Stimulated activated CD4-positive, alpha-beta T cell treated with anti-CD3 and anti-CD28 coated beads, Interleukin-15, amount 100 ng/mL, for 48 hours (primary cell): ENCODE data around the gene RPL15.
"Not testable (repeated sequence)": the region's sequence is repeated elsewhere in the genome, so short reads cannot be mapped to it uniquely, and the experiment has no call there.

Source experiments
- DNase-seq, 2 donors: peaks; one replicate each; pipeline ENCODE4 v3.0.0-alpha.2; 2020; ENCODE audit warnings: low read depth in 2 of 2

RPL15 gene

GRCh38 chr3:23916886-23917678 is at the start of gene RPL15, which contains the start of gene NKIRAS1:
Gene RPL15, plus strand, starts transcription at chr3:23917132. Its CDS starts 728 bp downstream, at chr3:23917860.
Gene NKIRAS1, minus strand, starts transcription at chr3:23916990. Its CDS starts 6,086 bp downstream, at chr3:23910904.
- peak; percentile 95 to 96 for DNase-seq

GRCh38 chr3:23867400-23867799 is 49.5 kb upstream of the RPL15 start:
- no peak for DNase-seq

- DNase-seq, result no peak
These were observed 49.1 kb upstream of the RPL15 start for GRCh38 chr3:23867838-23868237.

- no peak for DNase-seq
These were observed 46.8 kb upstream of the RPL15 start for GRCh38 chr3:23869977-23870662.

DNA sequence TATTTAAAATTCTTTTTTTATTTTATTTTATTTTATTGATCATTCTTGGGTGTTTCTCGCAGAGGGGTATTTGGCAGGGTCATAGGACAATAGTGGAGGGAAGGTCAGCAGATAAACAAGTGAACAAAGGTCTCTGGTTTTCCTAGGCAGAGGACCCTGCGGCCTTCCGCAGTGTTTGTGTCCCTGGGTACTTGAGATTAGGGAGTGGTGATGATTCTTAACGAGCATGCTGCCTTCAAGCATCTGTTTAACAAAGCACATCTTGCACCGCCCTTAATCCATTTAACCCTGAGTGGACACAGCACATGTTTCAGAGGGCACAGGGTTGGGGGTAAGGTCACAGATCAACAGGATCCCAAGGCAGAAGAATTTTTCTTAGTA is 46.3 kb upstream of the RPL15 start:
- not testable (repeated sequence) for DNase-seq

DNA sequence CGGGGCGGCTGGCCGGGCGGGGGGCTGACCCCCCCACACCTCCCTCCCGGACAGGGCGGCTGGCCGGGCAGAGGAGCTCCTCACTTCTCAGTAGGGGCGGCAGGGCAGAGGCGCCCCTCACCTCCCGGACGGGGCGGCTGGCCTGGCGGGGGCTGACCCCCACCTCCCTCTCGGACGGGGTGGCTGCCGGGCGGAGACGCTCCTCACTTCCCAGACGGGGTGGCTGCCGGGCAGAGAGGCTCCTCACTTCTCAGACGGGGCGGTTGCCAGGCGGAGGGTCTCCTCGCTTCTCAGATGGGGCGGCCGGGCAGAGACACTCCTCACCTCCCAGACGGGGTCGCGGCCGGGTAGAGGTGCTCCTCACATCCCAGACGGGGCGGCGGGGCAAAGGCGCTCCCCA is 45.6 kb upstream of the RPL15 start:
- not testable (repeated sequence) for DNase-seq

DNA sequence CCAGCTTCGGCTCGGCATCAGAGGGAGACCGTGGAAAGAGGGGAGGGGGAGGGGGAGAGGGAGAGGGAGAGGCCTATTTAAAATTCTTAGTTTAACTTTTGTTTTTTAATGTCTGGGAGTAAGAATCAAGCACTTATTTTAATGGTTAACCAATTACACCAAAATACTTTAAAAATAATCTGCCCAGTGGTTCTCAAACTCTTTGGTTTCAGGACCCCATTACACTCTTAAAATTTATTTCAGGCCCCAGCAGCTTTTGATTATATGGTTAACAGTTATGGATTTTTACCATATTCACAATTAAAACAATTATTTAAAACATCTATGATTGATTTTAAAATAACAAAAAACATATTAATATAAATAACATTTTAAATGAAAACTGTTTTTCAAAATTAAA is 44.6 kb upstream of the RPL15 start:
- DNase-seq, result no peak

GRCh38 chr3:23873941-23874340 is 43.0 kb upstream of the RPL15 start:
- no peak for DNase-seq

DNA sequence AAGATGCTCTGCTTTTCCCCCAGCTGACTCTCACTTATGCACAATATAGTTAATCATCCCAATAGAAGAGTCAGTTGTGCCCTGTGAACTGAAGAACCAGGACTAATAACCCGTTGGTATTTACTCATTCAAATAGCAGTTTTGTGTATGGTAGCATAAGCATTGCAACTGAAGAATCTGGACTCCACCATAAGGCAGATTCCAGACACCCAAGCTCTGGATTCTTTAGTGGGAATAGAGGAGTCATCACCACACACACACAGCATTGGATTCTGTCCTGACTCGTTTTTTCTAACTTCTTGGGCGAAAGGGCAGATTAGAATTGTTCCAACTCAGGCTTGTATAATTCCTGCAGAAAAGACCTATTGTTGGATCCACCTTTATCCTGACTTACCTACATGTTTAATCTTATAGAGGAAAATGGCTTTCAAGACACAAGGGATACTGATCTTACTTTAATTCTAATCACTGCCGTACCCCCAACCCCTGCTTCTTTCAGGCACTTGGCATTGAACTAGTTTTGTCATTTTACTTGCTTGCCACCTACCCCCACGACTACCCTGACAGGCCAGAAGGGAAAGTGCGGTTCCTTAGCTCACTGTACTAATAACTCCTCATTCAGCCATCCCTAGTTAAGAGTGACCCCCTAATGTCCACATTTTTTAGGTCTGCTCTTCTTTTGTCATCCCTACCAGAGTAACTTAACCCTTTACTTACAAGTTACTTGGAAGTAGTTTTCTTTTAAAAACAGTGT is 42.4 kb upstream of the RPL15 start:
- no peak for DNase-seq

GRCh38 chr3:23875113-23875725 is 41.7 kb upstream of the RPL15 start:
- DNase-seq, result no peak

- no peak for DNase-seq
These were observed 40.0 kb upstream of the RPL15 start for GRCh38 chr3:23876923-23877322.

- DNase-seq, result no peak
These were observed 39.5 kb upstream of the RPL15 start for GRCh38 chr3:23877329-23877980.

DNA sequence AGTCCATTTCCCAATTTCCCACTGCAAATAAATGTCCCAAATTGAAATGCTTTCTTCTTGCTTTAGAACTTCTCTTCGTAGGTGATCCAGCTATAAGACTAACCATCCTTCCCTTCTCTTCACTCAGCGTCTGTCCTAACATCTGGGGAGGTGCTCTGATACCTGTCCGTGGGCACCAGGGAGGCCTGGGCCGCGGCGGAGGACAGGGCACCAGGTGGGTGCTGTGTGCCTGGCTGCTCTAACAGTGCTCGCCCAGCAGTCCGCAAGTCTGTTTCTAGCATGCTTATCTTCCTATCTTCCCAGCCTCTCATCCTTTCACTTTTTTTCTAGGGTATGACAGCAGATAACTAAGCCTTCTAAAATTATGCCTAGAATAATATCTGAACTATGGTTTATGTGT is 37.4 kb upstream of the RPL15 start:
- DNase-seq, result no peak

GRCh38 chr3:23880703-23881339 is 36.1 kb upstream of the RPL15 start:
- DNase-seq, result no peak

GRCh38 chr3:23881993-23882392 is 34.9 kb upstream of the RPL15 start:
- not testable (repeated sequence) for DNase-seq

GRCh38 chr3:23882487-23882918 is 34.4 kb upstream of the RPL15 start:
- no peak for DNase-seq

GRCh38 chr3:23884481-23884880 is 32.5 kb upstream of the RPL15 start:
- DNase-seq, result no peak

GRCh38 chr3:23885210-23885609 is 31.7 kb upstream of the RPL15 start:
- DNase-seq, result no peak

DNA sequence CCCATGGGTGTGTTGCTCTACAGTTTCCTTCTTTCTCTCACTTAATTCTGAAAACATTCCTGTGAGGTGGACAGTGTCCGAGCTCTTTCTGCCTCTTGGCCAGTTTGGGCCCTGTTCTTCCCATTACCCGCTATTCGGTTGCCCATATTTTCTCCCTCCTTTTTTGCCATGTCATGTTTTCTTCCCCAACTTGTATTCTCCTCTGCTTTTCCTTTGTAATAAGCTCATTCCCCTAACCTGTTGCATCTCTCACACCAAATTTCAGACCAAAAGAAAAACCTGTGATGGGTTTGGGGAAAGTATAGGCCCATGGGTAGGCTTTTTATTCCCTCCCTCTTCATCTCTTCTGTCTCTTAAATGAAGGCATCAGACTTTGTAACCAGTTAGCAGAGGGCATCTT is 30.6 kb upstream of the RPL15 start:
- no peak for DNase-seq

- no peak for DNase-seq
These were observed 28.2 kb upstream of the RPL15 start for GRCh38 chr3:23888617-23889228.
